ENCODE data around the gene ZNF664.

The ZNF664 gene

DNA sequence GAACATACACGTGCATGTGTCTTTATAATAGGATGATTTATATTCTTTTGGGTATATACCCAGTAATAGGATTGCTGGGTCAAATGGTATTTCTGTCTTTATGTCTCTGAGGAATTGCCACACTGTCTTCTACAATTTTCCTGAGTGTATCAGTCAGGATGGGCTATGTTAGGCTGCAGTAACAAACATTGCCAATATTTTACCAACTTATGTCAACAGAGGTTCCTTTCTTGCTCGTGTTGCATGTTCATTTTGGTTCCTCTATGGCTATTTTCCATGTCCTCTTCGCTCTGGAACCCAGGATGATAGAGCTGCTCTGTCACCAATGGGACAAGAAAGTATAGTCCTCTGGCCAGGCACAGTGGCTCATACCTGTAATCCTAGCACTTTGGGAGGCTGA lies 86.7 kb downstream of the ZNF664 start:
- TF ChIP-seq, protein P1, sequence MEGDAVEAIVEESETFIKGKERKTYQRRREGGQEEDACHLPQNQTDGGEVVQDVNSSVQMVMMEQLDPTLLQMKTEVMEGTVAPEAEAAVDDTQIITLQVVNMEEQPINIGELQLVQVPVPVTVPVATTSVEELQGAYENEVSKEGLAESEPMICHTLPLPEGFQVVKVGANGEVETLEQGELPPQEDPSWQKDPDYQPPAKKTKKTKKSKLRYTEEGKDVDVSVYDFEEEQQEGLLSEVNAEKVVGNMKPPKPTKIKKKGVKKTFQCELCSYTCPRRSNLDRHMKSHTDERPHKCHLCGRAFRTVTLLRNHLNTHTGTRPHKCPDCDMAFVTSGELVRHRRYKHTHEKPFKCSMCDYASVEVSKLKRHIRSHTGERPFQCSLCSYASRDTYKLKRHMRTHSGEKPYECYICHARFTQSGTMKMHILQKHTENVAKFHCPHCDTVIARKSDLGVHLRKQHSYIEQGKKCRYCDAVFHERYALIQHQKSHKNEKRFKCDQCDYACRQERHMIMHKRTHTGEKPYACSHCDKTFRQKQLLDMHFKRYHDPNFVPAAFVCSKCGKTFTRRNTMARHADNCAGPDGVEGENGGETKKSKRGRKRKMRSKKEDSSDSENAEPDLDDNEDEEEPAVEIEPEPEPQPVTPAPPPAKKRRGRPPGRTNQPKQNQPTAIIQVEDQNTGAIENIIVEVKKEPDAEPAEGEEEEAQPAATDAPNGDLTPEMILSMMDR (IDR thresholded peaks at IDR 0.05; ENCODE audit: insufficient read depth, low read length, poor library complexity, severe bottlenecking): no peak
- no peaks in the 10 kb centered on the region for H3K36me3 ChIP-seq (ENCODE audit: control insufficient read depth, insufficient read depth, low read length)
- DNase-seq (ENCODE audit: extremely low read depth, insufficient read length): no peak
- no peaks in the 10 kb centered on the region; the same call in 1 of the 2 replicates for H3K27me3 ChIP-seq (replicated peaks; ENCODE audit: control insufficient read depth, insufficient read depth, low read length)
- no peak overlapping the region for H3K4me3 ChIP-seq (replicated peaks; ENCODE audit: low read depth, low read length)

All from GM06990 (cell line).